ENCODE data around the gene SH3PXD2B.

GRCh38 chr5:172439785-172440477 lies 14.4 kb downstream of the SH3PXD2B start:
- no peak for TF ChIP-seq CTCF (IDR thresholded peaks at IDR 0.05; ENCODE audit: insufficient read depth, low read length)
- TF ChIP-seq POLR2AphosphoS5 (IDR thresholded peaks at IDR 0.05; ENCODE audit: low read depth): no peak
